K562 (cell line): Measurements from ENCODE around the gene NACC1. TPM values are rescaled to one million over a fixed set of nuclear protein-coding genes. Genes with fewer than 3 reads are reported as not detected.

Experiments used
- ATF1 ChIP-seq, 2 experiments: fragments of 450-650 bp in 1 of 2; IDR thresholded peaks; 2 replicates each; pipeline ENCODE4 v1.6.1; 2016; ENCODE audit warnings: missing compliant biosample characterization in 1 of 2, missing genetic modification characterization in 1 of 2
- CCAR2 ChIP-seq: fragments of 200-400 bp; formaldehyde crosslinking; IDR thresholded peaks from 2 replicates; pipeline ENCODE4 v1.6.1; 2017; ENCODE audit warnings: mild to moderate bottlenecking, low read depth, low read length
- DNMT1 ChIP-seq: fragments of 450-650 bp; IDR thresholded peaks from 2 replicates; pipeline ENCODE4 v1.6.1; 2016; ENCODE audit warnings: antibody characterized with exemption, mild to moderate bottlenecking
- ETV1 ChIP-seq: fragments of 450-650 bp; conservative IDR thresholded peaks from 2 replicates; pipeline ENCODE4 v1.6.1; 2016; ENCODE audit warnings: missing genetic modification characterization, control low read depth, low read depth, missing compliant biosample characterization
- HEY1 ChIP-seq: fragments of 250-450 bp; sonication (Bioruptor Pico); IDR thresholded peaks from 2 replicates; pipeline ENCODE4 v1.5.0; 2020; ENCODE audit warnings: mild to moderate bottlenecking, moderate library complexity, borderline replicate concordance
- SMAD1 ChIP-seq: fragments of 150-350 bp; IDR thresholded peaks from 2 replicates; pipeline ENCODE4 v1.6.1; 2014; ENCODE audit warnings: low read length, low read depth; ENCODE audit not compliant: partially characterized antibody
- SRSF7 ChIP-seq: fragments of 200-400 bp; formaldehyde crosslinking; optimal IDR thresholded peaks from 2 replicates; pipeline ENCODE3; 2017; ENCODE audit warnings: mild to moderate bottlenecking, low read depth, low read length
- TSC22D4 ChIP-seq: fragments of 450-650 bp; IDR thresholded peaks from 2 replicates; pipeline ENCODE4 v1.6.1; 2016; ENCODE audit warnings: missing genetic modification characterization, missing biosample characterization, control low read depth
- ZNF717 ChIP-seq: fragments of 250-450 bp; sonication (Bioruptor Pico); IDR thresholded peaks from 2 replicates; pipeline ENCODE4 v1.5.0; 2021
- polyA plus RNA-seq, 8 experiments: library from polyadenylated mRNA; depleted of rRNA in 4 of 8; stranded (reverse) in 5 of 8; unstranded in 3 of 8; fragments of >200 nt; fragmentation: Nextera tagmentation in 2 of 8; fragmentation: Illumina TruSeq in 1 of 8; extraction: Ambion mirVana in 2 of 8; extraction: Trizol in 1 of 8; gene quantifications; 2 replicates each; pipeline versions ENCODE4 v1.2.1 to v1.2.3, GENCODE V29; 2011 to 2014; ENCODE audit warnings: inconsistent platforms in 1 of 8, missing spikeins in 1 of 8
- total RNA-seq, 7 experiments: library from RNA; depleted of rRNA in 6 of 7; stranded (reverse); fragments of >200 nt in 6 of 7; fragmentation: Illumina TruSeq in 2 of 7; extraction: Trizol in 2 of 7; gene quantifications; 2 replicates each; pipeline versions ENCODE4 v1.2.1 to v1.2.3, GENCODE V29; 2011 to 2021; ENCODE audit warnings: low replicate concordance in 1 of 7
- TF ChIP-seq, protein P1 (sequence below): sonication (generic); formaldehyde crosslinking; IDR thresholded peaks from 2 replicates; pipeline ENCODE4 v1.8.0; 2022; ENCODE audit warnings: mild to moderate bottlenecking, missing genetic modification reagents
- TF ChIP-seq, protein P2 (sequence below): fragments of 450-650 bp; IDR thresholded peaks from 2 replicates; pipeline ENCODE4 v1.6.1; 2016; ENCODE audit warnings: low read depth
- TF ChIP-seq, protein P3 (sequence below): fragments of 250-450 bp; sonication (Bioruptor Pico); IDR thresholded peaks from 2 replicates; pipeline ENCODE4 v1.9.0; 2021; ENCODE audit warnings: mild to moderate bottlenecking
- TF ChIP-seq, protein P4 (sequence below): sonication (generic); formaldehyde crosslinking; IDR thresholded peaks from 2 replicates; pipeline ENCODE4 v1.8.1; 2023; ENCODE audit warnings: mild to moderate bottlenecking, missing genetic modification reagents

Gene NACC1
- total and polyA plus RNA-seq, 9 of the 15 experiments (the other 6 are each of a cell fraction or from before 2014, with no cell fraction given): 0.04 to 96.6 (median 25.8) TPM

DNA sequence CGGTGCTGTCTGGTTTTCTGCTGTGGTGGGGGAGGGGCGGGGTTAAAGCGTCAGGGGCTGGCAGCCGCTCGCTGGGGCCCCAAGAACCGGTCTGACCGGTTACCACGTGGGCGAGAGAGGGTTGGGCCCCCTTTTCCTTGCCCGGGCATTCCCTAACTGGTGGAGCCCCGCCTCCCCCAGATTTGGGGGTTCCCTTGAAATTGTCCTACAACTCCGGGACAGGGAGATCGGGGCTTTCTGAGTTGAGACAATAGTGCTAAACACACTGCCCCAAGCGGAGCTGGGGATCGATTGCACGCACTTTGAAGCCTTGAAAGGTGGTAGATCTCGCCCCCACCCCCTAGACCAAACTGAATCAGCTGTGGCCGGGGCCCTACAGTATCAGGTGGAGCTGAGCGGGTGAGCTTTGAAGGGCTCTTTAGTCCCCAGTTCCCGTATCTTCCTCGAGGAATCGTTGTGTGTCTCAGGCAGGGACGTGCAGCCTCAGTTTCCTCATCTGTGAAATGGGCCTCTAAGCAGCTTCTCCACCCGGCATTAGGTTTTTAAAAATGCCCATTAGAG is 36.9 kb downstream of the NACC1 start (continued):
- TF ChIP-seq, protein P1, sequence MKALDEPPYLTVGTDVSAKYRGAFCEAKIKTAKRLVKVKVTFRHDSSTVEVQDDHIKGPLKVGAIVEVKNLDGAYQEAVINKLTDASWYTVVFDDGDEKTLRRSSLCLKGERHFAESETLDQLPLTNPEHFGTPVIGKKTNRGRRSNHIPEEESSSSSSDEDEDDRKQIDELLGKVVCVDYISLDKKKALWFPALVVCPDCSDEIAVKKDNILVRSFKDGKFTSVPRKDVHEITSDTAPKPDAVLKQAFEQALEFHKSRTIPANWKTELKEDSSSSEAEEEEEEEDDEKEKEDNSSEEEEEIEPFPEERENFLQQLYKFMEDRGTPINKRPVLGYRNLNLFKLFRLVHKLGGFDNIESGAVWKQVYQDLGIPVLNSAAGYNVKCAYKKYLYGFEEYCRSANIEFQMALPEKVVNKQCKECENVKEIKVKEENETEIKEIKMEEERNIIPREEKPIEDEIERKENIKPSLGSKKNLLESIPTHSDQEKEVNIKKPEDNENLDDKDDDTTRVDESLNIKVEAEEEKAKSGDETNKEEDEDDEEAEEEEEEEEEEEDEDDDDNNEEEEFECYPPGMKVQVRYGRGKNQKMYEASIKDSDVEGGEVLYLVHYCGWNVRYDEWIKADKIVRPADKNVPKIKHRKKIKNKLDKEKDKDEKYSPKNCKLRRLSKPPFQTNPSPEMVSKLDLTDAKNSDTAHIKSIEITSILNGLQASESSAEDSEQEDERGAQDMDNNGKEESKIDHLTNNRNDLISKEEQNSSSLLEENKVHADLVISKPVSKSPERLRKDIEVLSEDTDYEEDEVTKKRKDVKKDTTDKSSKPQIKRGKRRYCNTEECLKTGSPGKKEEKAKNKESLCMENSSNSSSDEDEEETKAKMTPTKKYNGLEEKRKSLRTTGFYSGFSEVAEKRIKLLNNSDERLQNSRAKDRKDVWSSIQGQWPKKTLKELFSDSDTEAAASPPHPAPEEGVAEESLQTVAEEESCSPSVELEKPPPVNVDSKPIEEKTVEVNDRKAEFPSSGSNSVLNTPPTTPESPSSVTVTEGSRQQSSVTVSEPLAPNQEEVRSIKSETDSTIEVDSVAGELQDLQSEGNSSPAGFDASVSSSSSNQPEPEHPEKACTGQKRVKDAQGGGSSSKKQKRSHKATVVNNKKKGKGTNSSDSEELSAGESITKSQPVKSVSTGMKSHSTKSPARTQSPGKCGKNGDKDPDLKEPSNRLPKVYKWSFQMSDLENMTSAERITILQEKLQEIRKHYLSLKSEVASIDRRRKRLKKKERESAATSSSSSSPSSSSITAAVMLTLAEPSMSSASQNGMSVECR (CRISPR knock-in tag): no peak
- TF ChIP-seq, protein P2, sequence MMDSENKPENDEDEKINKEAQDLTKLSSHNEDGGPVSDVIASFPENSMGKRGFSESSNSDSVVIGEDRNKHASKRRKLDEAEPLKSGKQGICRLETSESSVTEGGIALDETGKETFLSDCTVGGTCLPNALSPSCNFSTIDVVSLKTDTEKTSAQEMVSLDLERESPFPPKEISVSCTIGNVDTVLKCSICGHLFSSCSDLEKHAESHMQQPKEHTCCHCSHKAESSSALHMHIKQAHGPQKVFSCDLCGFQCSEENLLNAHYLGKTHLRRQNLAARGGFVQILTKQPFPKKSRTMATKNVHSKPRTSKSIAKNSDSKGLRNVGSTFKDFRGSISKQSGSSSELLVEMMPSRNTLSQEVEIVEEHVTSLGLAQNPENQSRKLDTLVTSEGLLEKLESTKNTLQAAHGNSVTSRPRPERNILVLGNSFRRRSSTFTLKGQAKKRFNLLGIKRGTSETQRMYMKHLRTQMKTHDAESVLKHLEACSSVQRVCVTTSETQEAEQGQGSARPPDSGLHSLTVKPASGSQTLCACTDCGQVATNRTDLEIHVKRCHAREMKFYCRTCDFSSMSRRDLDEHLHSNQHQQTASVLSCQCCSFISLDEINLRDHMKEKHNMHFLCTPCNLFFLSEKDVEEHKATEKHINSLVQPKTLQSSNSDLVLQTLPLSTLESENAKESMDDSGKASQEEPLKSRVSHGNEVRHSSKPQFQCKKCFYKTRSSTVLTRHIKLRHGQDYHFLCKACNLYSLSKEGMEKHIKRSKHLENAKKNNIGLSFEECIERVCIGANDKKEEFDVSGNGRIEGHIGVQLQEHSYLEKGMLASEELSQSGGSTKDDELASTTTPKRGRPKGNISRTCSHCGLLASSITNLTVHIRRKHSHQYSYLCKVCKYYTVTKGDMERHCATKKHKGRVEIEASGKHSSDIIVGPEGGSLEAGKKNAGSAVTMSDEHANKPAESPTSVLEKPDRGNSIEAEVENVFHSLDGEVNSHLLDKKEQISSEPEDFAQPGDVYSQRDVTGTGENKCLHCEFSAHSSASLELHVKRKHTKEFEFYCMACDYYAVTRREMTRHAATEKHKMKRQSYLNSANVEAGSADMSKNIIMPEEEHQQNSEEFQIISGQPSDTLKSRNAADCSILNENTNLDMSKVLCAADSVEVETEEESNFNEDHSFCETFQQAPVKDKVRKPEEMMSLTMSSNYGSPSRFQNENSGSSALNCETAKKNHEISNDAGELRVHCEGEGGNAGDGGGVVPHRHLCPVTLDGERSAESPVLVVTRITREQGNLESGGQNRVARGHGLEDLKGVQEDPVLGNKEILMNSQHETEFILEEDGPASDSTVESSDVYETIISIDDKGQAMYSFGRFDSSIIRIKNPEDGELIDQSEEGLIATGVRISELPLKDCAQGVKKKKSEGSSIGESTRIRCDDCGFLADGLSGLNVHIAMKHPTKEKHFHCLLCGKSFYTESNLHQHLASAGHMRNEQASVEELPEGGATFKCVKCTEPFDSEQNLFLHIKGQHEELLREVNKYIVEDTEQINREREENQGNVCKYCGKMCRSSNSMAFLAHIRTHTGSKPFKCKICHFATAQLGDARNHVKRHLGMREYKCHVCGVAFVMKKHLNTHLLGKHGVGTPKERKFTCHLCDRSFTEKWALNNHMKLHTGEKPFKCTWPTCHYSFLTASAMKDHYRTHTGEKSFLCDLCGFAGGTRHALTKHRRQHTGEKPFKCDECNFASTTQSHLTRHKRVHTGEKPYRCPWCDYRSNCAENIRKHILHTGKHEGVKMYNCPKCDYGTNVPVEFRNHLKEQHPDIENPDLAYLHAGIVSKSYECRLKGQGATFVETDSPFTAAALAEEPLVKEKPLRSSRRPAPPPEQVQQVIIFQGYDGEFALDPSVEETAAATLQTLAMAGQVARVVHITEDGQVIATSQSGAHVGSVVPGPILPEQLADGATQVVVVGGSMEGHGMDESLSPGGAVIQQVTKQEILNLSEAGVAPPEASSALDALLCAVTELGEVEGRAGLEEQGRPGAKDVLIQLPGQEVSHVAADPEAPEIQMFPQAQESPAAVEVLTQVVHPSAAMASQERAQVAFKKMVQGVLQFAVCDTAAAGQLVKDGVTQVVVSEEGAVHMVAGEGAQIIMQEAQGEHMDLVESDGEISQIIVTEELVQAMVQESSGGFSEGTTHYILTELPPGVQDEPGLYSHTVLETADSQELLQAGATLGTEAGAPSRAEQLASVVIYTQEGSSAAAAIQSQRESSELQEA: no peak
- TF ChIP-seq DNMT1 (no peak), ZNF717 (CRISPR knock-in tag) (0 out of 2 replicates have a peak, but pooled peaks have one; percentile 7), ETV1 (tag) (no peak), CCAR2 (no peak), HEY1 (0 out of 2 replicates have a peak, but pooled peaks have one; percentile 53), SMAD1 (no peak), TSC22D4 (tag) (no peak), ATF1 (CRISPR knock-in tag; IDR thresholded peaks at IDR 0.05) (no peak), ATF1 (tag; IDR thresholded peaks at IDR 0.05) (peak; percentile 55; the same call in 1 of the 2 replicates), SRSF7 (no peak)
- TF ChIP-seq, protein P3, sequence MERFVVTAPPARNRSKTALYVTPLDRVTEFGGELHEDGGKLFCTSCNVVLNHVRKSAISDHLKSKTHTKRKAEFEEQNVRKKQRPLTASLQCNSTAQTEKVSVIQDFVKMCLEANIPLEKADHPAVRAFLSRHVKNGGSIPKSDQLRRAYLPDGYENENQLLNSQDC: no peak
- TF ChIP-seq, protein P4, sequence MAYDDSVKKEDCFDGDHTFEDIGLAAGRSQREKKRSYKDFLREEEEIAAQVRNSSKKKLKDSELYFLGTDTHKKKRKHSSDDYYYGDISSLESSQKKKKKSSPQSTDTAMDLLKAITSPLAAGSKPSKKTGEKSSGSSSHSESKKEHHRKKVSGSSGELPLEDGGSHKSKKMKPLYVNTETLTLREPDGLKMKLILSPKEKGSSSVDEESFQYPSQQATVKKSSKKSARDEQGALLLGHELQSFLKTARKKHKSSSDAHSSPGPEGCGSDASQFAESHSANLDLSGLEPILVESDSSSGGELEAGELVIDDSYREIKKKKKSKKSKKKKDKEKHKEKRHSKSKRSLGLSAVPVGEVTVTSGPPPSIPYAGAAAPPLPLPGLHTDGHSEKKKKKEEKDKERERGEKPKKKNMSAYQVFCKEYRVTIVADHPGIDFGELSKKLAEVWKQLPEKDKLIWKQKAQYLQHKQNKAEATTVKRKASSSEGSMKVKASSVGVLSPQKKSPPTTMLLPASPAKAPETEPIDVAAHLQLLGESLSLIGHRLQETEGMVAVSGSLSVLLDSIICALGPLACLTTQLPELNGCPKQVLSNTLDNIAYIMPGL (CRISPR knock-in tag): no peak
